Activated CD4-positive, alpha-beta T cell treated with anti-CD3 and anti-CD28 coated beads, Interleukin-10, Interleukin-2, amounts not matched to agents 100 ng/mL and 50 ng/mL, durations not matched to agents 16 hours and 8 hours (primary cell): ENCODE data around the gene ADGRB3.
"Not testable (repeated sequence)": the region's sequence is repeated elsewhere in the genome, so short reads cannot be mapped to it uniquely, and the experiment has no call there.

Experiments used
- DNase-seq: peaks from one replicate; pipeline ENCODE4 v3.0.0-alpha.2; 2020

ADGRB3 gene

GRCh38 chr6:68650142-68650541 lies 15.1 kb downstream of the ADGRB3 start:
- DNase-seq = no peak

DNA sequence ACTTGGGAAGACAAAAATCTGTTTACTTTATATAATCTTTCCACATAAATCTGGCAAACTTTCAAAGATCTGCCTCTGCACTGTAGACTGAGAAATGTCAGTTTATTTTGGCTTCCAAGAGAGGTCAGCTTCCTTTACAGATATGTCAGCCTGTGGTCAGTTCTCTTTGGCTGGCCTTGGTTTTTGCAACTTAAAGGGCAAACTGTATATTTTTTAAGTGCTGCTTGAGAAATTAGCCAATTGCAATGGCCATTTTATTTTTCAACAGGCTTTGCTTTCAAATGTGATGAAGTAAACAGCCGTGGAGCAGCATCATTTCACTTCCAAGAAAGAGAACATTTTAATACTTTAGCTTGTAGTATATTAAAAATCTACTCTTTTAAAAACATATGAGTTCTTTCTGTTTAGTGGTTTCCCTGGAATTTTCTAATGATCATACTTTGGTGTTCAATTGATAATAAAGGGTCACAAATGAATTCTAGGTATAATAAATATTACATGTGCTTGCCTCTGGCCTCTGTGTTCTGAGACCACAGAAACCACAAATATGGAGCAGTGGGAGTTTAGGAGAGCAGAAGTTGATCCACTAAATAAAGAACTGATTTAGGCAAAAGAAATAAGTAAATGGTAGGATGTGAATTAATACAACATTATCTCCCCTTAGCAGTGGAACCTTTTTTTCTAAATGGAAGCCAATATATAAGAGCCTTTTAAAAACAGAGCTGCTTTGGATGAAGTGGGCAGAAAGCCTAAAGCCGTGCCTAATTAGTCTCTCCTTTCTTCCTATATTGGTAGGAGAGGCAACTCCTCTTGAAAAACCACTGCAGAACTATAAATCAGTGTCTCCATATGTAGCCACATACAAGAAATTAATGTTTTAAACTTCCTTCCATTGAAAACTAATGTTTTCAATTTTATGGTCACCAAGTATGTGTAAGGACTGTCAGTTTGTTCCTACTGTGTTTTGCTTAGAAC lies 16.2 kb downstream of the ADGRB3 start:
- DNase-seq = no peak

- DNase-seq = no peak
These were observed 17.0 kb downstream of the ADGRB3 start for GRCh38 chr6:68652117-68652536.

GRCh38 chr6:68653074-68653705 lies 18.1 kb downstream of the ADGRB3 start:
- no peak for DNase-seq

GRCh38 chr6:68653706-68654089 lies 18.6 kb downstream of the ADGRB3 start:
- no peak for DNase-seq

GRCh38 chr6:68654134-68654533 lies 19.1 kb downstream of the ADGRB3 start:
- DNase-seq = no peak

- DNase-seq = no peak
These were observed 19.9 kb downstream of the ADGRB3 start for GRCh38 chr6:68655028-68655427.

- DNase-seq = no peak
These were observed 22.5 kb downstream of the ADGRB3 start for GRCh38 chr6:68657374-68658139.

GRCh38 chr6:68658338-68658737 lies 23.3 kb downstream of the ADGRB3 start:
- no peak for DNase-seq

- no peak for DNase-seq
These were observed 38.2 kb downstream of the ADGRB3 start for GRCh38 chr6:68673255-68673654.

DNA sequence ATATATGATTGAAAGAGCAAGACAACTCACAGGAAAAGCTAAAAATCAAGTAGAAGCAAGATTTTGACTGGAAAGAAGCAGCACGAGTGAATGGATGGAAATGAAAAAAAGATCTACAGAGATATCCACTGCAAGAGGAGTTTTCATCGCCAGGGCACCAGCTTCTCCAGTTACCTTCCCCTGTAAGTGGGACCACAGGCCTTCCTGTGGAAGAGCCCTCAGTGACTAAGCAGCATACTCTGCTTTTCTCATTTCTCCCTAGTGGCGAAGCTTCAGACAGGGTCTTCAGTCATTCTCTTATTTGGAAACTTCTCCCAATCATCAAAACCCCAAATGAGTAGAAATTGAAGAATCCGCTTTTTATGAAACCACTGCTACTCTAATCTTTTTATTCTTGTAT lies 40.5 kb downstream of the ADGRB3 start:
- DNase-seq = no peak

- DNase-seq = not testable (repeated sequence)
These were observed 41.0 kb downstream of the ADGRB3 start for GRCh38 chr6:68676094-68676493.

- no peak for DNase-seq
These were observed 42.0 kb downstream of the ADGRB3 start for GRCh38 chr6:68677058-68677457.

GRCh38 chr6:68679399-68679798 lies 44.3 kb downstream of the ADGRB3 start:
- no peak for DNase-seq

- no peak for DNase-seq
These were observed 45.2 kb downstream of the ADGRB3 start for GRCh38 chr6:68680264-68680663.

- DNase-seq = no peak
These were observed 54.8 kb downstream of the ADGRB3 start for GRCh38 chr6:68689910-68690309.

DNA sequence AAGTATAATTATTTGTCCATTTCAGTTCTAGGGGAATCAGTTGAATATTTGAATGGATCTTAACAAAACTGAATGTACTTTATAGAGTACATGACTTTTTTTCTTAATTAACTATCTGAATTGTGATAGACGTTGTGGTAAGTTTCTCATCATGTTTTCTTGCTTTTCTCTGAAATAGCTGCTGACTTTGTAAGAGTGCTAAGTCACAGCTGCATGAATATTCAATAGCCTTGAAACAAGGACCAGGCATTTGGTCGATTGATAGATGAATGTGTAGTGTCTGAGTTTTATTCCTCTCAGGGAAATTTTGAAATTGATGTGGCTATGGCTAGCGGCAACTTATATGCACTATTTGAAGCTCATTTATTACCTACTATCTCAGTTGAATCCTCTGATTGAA lies 56.0 kb downstream of the ADGRB3 start:
- DNase-seq = no peak

DNA sequence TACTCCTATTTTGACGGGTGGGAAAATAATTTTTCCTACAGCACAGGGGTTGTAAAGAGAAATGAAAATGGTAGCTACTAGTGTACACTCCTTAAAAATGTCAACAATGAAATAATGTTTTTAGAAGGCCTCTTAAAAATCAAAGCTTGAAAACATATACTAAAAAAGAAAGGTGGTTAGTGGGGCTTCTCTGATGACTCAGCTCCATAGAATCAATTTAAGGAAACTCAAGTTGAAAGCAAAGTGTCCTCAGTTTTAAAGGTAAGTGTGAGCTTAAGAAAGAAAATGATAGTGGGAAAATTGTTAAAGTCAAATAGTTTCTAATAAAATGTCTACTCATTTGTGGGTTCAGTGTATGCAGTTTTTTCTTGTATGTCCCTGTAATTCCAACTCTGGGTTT lies 58.2 kb downstream of the ADGRB3 start:
- DNase-seq = no peak

- DNase-seq = no peak
These were observed 60.3 kb downstream of the ADGRB3 start for GRCh38 chr6:68695403-68695802.

GRCh38 chr6:68695838-68696237 lies 60.8 kb downstream of the ADGRB3 start:
- DNase-seq = no peak

- DNase-seq = no peak
These were observed 62.3 kb downstream of the ADGRB3 start for GRCh38 chr6:68697394-68697793.

GRCh38 chr6:68701159-68701558 lies 66.1 kb downstream of the ADGRB3 start:
- no peak for DNase-seq

GRCh38 chr6:68704485-68704884 lies 69.4 kb downstream of the ADGRB3 start:
- DNase-seq = no peak

DNA sequence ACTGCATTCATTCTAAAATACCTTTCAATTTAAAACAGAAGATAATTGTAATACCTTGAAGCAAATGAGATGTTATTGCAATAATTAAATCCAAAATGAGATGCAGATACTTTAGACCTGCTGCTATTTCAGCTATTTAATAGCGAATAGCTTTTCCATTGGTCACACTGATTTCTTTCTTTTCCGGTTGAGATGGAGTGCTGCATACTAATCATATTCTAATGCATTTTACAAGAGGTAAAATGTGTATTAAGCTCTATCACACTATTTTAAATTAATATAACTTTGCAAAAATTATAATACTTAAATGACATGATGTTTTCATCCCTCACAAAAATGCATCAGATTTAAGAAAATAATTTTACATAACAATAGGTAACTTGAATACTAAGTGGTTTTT lies 74.0 kb downstream of the ADGRB3 start:
- no peak for DNase-seq
